WTC11 (cell line): ENCODE data around the gene STT3A. TPM values are rescaled to one million over a fixed set of nuclear protein-coding genes. Genes with fewer than 3 reads are reported as not detected.

Experiments used
- ATF2 ChIP-seq: sonication (generic); formaldehyde crosslinking; IDR thresholded peaks from 2 replicates; pipeline ENCODE4 v1.8.1; 2022; ENCODE audit warnings: low read depth, missing genetic modification reagents, borderline replicate concordance
- E2F5 ChIP-seq: sonication (generic); formaldehyde crosslinking; IDR thresholded peaks from 2 replicates; pipeline ENCODE4 v1.8.1; 2022; ENCODE audit warnings: mild to moderate bottlenecking, moderate library complexity, missing genetic modification reagents
- FOXP1 ChIP-seq: sonication (generic); formaldehyde crosslinking; IDR thresholded peaks from 2 replicates; pipeline ENCODE4 v1.8.0; 2022; ENCODE audit warnings: missing genetic modification reagents, mild to moderate bottlenecking, moderate library complexity, borderline replicate concordance
- FOXP4 ChIP-seq: sonication (generic); formaldehyde crosslinking; IDR thresholded peaks from 2 replicates; pipeline ENCODE4 v1.8.0; 2022; ENCODE audit warnings: mild to moderate bottlenecking, missing genetic modification reagents
- GTF2I ChIP-seq: fragments of 250-450 bp; sonication (Bioruptor Pico); conservative IDR thresholded peaks from 2 replicates; pipeline ENCODE4 v1.4.0; 2021; ENCODE audit warnings: mild to moderate bottlenecking
- NFE2L1 ChIP-seq: sonication (generic); formaldehyde crosslinking; IDR thresholded peaks from 2 replicates; pipeline ENCODE4 v1.8.1; 2023; ENCODE audit warnings: missing genetic modification reagents
- NR1H2 ChIP-seq: sonication (generic); formaldehyde crosslinking; IDR thresholded peaks from 2 replicates; pipeline ENCODE4 v1.9.0; 2021; ENCODE audit warnings: mild to moderate bottlenecking, moderate library complexity, missing genetic modification reagents
- OVOL2 ChIP-seq: fragments of 250-450 bp; sonication (Bioruptor Pico); IDR thresholded peaks from 2 replicates; pipeline ENCODE4 v1.9.0; 2021; ENCODE audit warnings: mild to moderate bottlenecking, borderline replicate concordance
- ZBTB21 ChIP-seq: sonication (generic); formaldehyde crosslinking; IDR thresholded peaks from 2 replicates; pipeline ENCODE4 v1.8.1; 2023; ENCODE audit warnings: mild to moderate bottlenecking, missing genetic modification reagents, borderline replicate concordance
- ZNF121 ChIP-seq: sonication (generic); formaldehyde crosslinking; IDR thresholded peaks from 2 replicates; pipeline ENCODE4 v1.8.0; 2023; ENCODE audit warnings: missing genetic modification reagents
- ZNF232 ChIP-seq: sonication (generic); formaldehyde crosslinking; IDR thresholded peaks from 2 replicates; pipeline ENCODE4 v1.8.0; 2022; ENCODE audit warnings: mild to moderate bottlenecking, missing genetic modification reagents
- ZNF317 ChIP-seq: sonication (generic); formaldehyde crosslinking; IDR thresholded peaks from 2 replicates; pipeline ENCODE4 v1.8.1; 2023; ENCODE audit warnings: low read depth, mild to moderate bottlenecking, moderate library complexity, missing genetic modification reagents, borderline replicate concordance
- ZNF416 ChIP-seq: fragments of 250-450 bp; sonication (Bioruptor Pico); IDR thresholded peaks from 2 replicates; pipeline ENCODE4 v1.9.0; 2021; ENCODE audit warnings: mild to moderate bottlenecking, inconsistent platforms
- ZNF425 ChIP-seq: fragments of 250-450 bp; sonication (Bioruptor Pico); conservative IDR thresholded peaks from 2 replicates; pipeline ENCODE4 v1.9.0; 2021; ENCODE audit warnings: mild to moderate bottlenecking
- ZNF671 ChIP-seq: fragments of 250-450 bp; sonication (Bioruptor Pico); IDR thresholded peaks from 2 replicates; pipeline ENCODE4 v1.8.0; 2021; ENCODE audit warnings: mild to moderate bottlenecking
- total RNA-seq: library from RNA; stranded (reverse); gene quantifications from 3 replicates; pipeline ENCODE4 v1.2.3, GENCODE V29; 2021
- TF ChIP-seq, protein P1 (sequence below): sonication (generic); formaldehyde crosslinking; IDR thresholded peaks from 2 replicates; pipeline ENCODE4 v1.8.0; 2023; ENCODE audit warnings: missing genetic modification reagents, mild to moderate bottlenecking, borderline replicate concordance
- TF ChIP-seq, protein P2 (sequence below): fragments of 250-450 bp; sonication (Bioruptor Pico); IDR thresholded peaks from 2 replicates; pipeline ENCODE4 v1.9.0; 2021; ENCODE audit warnings: mild to moderate bottlenecking, borderline replicate concordance
- TF ChIP-seq, protein P3 (sequence below): sonication (generic); formaldehyde crosslinking; IDR thresholded peaks from 2 replicates; pipeline ENCODE4 v1.8.1; 2023; ENCODE audit warnings: mild to moderate bottlenecking, missing genetic modification reagents, moderate library complexity
- TF ChIP-seq, protein P4 (sequence below): sonication (generic); formaldehyde crosslinking; IDR thresholded peaks from 2 replicates; pipeline ENCODE4 v1.8.0; 2022; ENCODE audit warnings: mild to moderate bottlenecking, missing genetic modification reagents
- TF ChIP-seq, protein P5 (sequence below): sonication (generic); formaldehyde crosslinking; conservative IDR thresholded peaks from 2 replicates; pipeline ENCODE4 v1.8.1; 2022; ENCODE audit warnings: mild to moderate bottlenecking, missing genetic modification reagents

Gene STT3A
- total RNA-seq, 1 experiment from 2014 or later, result 144 TPM

DNA sequence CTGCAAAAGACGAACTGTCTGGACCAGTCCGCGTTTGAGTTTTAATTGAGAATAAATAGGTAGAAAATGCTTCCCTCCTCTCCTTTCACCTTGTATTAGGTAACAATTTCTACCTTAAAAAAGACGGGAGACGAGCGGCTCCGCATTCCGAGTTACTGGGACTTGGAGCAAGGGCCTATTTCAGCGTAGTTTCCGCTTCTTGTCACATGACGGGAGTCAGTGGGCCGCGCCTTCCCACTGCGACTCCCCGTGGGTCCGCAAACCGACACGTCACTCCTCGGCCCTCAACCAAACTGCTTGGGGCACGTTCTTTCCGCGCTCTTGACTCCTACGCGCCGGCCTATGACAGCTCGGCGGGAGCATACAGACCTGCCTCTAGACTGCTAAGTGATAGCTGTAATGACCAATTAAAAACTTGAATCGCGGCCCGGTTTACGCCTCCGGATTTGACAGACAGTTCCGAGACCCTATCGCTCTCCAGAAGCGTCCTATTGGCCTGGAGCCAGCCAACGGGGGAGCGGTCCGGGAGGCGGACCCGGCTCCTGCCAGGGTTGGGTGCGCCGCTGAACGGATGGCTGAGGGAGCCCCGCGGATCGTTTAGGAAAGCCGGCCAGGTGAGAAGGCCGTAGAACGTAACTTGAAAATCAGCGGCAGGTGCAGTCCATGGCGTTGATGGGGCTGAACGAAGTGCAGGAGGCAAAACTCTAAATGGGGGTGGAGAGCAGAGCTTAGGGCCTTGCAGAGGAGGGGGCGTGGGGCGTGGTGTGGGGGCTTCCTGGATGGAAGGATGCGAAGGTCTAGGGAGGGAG, at the start of gene STT3A (continued):
- TF ChIP-seq NFE2L1 (CRISPR knock-in tag) (no peak), ZNF232 (CRISPR knock-in tag) (no peak), ZNF671 (CRISPR knock-in tag) (no peak), ZNF416 (CRISPR knock-in tag) (no peak), ATF2 (CRISPR knock-in tag) (no peak), ZNF317 (no peak), FOXP4 (CRISPR knock-in tag) (peak; percentile 56; the same call in 1 of the 2 replicates), NR1H2 (CRISPR knock-in tag) (no peak), ZNF121 (CRISPR knock-in tag) (no peak), GTF2I (CRISPR knock-in tag) (no peak), OVOL2 (CRISPR knock-in tag) (no peak), FOXP1 (CRISPR knock-in tag) (0 out of 2 replicates have a peak, but pooled peaks have one; percentile 73), ZBTB21 (CRISPR knock-in tag) (no peak), E2F5 (CRISPR knock-in tag) (no peak), ZNF425 (CRISPR knock-in tag) (no peak)
- TF ChIP-seq, protein P1, sequence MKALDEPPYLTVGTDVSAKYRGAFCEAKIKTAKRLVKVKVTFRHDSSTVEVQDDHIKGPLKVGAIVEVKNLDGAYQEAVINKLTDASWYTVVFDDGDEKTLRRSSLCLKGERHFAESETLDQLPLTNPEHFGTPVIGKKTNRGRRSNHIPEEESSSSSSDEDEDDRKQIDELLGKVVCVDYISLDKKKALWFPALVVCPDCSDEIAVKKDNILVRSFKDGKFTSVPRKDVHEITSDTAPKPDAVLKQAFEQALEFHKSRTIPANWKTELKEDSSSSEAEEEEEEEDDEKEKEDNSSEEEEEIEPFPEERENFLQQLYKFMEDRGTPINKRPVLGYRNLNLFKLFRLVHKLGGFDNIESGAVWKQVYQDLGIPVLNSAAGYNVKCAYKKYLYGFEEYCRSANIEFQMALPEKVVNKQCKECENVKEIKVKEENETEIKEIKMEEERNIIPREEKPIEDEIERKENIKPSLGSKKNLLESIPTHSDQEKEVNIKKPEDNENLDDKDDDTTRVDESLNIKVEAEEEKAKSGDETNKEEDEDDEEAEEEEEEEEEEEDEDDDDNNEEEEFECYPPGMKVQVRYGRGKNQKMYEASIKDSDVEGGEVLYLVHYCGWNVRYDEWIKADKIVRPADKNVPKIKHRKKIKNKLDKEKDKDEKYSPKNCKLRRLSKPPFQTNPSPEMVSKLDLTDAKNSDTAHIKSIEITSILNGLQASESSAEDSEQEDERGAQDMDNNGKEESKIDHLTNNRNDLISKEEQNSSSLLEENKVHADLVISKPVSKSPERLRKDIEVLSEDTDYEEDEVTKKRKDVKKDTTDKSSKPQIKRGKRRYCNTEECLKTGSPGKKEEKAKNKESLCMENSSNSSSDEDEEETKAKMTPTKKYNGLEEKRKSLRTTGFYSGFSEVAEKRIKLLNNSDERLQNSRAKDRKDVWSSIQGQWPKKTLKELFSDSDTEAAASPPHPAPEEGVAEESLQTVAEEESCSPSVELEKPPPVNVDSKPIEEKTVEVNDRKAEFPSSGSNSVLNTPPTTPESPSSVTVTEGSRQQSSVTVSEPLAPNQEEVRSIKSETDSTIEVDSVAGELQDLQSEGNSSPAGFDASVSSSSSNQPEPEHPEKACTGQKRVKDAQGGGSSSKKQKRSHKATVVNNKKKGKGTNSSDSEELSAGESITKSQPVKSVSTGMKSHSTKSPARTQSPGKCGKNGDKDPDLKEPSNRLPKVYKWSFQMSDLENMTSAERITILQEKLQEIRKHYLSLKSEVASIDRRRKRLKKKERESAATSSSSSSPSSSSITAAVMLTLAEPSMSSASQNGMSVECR (CRISPR knock-in tag), result 0 out of 2 replicates have a peak, but pooled peaks have one; percentile 33
- TF ChIP-seq, protein P2, sequence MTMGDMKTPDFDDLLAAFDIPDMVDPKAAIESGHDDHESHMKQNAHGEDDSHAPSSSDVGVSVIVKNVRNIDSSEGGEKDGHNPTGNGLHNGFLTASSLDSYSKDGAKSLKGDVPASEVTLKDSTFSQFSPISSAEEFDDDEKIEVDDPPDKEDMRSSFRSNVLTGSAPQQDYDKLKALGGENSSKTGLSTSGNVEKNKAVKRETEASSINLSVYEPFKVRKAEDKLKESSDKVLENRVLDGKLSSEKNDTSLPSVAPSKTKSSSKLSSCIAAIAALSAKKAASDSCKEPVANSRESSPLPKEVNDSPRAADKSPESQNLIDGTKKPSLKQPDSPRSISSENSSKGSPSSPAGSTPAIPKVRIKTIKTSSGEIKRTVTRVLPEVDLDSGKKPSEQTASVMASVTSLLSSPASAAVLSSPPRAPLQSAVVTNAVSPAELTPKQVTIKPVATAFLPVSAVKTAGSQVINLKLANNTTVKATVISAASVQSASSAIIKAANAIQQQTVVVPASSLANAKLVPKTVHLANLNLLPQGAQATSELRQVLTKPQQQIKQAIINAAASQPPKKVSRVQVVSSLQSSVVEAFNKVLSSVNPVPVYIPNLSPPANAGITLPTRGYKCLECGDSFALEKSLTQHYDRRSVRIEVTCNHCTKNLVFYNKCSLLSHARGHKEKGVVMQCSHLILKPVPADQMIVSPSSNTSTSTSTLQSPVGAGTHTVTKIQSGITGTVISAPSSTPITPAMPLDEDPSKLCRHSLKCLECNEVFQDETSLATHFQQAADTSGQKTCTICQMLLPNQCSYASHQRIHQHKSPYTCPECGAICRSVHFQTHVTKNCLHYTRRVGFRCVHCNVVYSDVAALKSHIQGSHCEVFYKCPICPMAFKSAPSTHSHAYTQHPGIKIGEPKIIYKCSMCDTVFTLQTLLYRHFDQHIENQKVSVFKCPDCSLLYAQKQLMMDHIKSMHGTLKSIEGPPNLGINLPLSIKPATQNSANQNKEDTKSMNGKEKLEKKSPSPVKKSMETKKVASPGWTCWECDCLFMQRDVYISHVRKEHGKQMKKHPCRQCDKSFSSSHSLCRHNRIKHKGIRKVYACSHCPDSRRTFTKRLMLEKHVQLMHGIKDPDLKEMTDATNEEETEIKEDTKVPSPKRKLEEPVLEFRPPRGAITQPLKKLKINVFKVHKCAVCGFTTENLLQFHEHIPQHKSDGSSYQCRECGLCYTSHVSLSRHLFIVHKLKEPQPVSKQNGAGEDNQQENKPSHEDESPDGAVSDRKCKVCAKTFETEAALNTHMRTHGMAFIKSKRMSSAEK, result no peak
- TF ChIP-seq, protein P3, sequence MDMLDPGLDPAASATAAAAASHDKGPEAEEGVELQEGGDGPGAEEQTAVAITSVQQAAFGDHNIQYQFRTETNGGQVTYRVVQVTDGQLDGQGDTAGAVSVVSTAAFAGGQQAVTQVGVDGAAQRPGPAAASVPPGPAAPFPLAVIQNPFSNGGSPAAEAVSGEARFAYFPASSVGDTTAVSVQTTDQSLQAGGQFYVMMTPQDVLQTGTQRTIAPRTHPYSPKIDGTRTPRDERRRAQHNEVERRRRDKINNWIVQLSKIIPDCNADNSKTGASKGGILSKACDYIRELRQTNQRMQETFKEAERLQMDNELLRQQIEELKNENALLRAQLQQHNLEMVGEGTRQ (CRISPR knock-in tag), result peak; percentile 94
- TF ChIP-seq, protein P4, sequence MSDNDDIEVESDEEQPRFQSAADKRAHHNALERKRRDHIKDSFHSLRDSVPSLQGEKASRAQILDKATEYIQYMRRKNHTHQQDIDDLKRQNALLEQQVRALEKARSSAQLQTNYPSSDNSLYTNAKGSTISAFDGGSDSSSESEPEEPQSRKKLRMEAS (CRISPR knock-in tag), result peak; percentile 75; the same call in 1 of the 2 replicates
- TF ChIP-seq, protein P5, sequence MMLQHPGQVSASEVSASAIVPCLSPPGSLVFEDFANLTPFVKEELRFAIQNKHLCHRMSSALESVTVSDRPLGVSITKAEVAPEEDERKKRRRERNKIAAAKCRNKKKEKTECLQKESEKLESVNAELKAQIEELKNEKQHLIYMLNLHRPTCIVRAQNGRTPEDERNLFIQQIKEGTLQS (CRISPR knock-in tag), result no peak
